Endodermal cell (in vitro differentiated cells): ENCODE results near the gene TMEM245. TPM values are rescaled to one million over a fixed set of nuclear protein-coding genes. Genes with fewer than 3 reads are reported as not detected.

Experiments used
- DNase-seq: peaks from one replicate; pipeline ENCODE4 v3.0.0-alpha.2; 2017
- H3K27ac ChIP-seq: 2 replicates; pipeline ENCODE4 v1.5.1; 2013; ENCODE audit warnings: mild to moderate bottlenecking, low read depth, low read length, moderate library complexity
- H3K27me3 ChIP-seq: 2 replicates; pipeline ENCODE4 v1.6.1; 2013; ENCODE audit warnings: mild to moderate bottlenecking, low read length, moderate library complexity; ENCODE audit not compliant: insufficient read depth, control insufficient read depth, poor library complexity, severe bottlenecking
- H3K36me3 ChIP-seq: 2 replicates; pipeline ENCODE4 v1.7.0; 2013; ENCODE audit warnings: mild to moderate bottlenecking, low read length, moderate library complexity; ENCODE audit not compliant: control insufficient read depth, insufficient read depth
- H3K4me1 ChIP-seq: one replicate; pipeline ENCODE4 v1.7.0; 2013; ENCODE audit warnings: low read length; ENCODE audit not compliant: control insufficient read depth, insufficient read depth
- H3K4me3 ChIP-seq: 2 replicates; pipeline ENCODE4 v1.5.1; 2013; ENCODE audit warnings: mild to moderate bottlenecking, low read length, moderate library complexity
- H3K9ac ChIP-seq: 2 replicates; pipeline ENCODE4 v1.6.1; 2013; ENCODE audit warnings: mild to moderate bottlenecking, low read length, moderate library complexity; ENCODE audit not compliant: poor library complexity, severe bottlenecking; ENCODE audit errors: extremely low read depth
- H3K9me3 ChIP-seq: 2 replicates; pipeline ENCODE4 v1.6.1; 2013; ENCODE audit warnings: mild to moderate bottlenecking, low read length, moderate library complexity; ENCODE audit not compliant: control insufficient read depth
- H3K27ac Mint-ChIP-seq: 2 replicates; pipeline ENCODE4 v1.8.0; 2020; ENCODE audit warnings: mixed read lengths
- H3K27me3 Mint-ChIP-seq: 2 replicates; pipeline ENCODE4 v1.8.0; 2021; ENCODE audit warnings: mild to moderate bottlenecking, mixed read lengths; ENCODE audit not compliant: insufficient read depth
- H3K36me3 Mint-ChIP-seq: 2 replicates; pipeline ENCODE4 v1.8.0; 2020; ENCODE audit warnings: low read depth, mixed read lengths
- H3K4me1 Mint-ChIP-seq: 2 replicates; pipeline ENCODE4 v1.8.0; 2020; ENCODE audit warnings: mixed read lengths
- H3K4me3 Mint-ChIP-seq: 2 replicates; pipeline ENCODE4 v1.8.0; 2020; ENCODE audit warnings: mild to moderate bottlenecking, moderate library complexity, mixed read lengths
- H3K9me3 Mint-ChIP-seq: 2 replicates; pipeline ENCODE4 v1.8.0; 2020; ENCODE audit warnings: mild to moderate bottlenecking, mixed read lengths
- WGBS, 2 experiments: methylation state at CpG; one replicate each; pipeline versions ENCODE4 v1.1.5 to v1.1.7; 2013; ENCODE audit warnings: missing lambda C conversion rate in 2 of 2, mixed read lengths in 1 of 2; ENCODE audit not compliant: insufficient coverage in 1 of 2, insufficient read length in 1 of 2; 5-methylcytosine and 5-hydroxymethylcytosine counted together
- total RNA-seq, 2 donors: library from RNA; stranded (reverse); fragmentation: NEBNext Ultra II Directional in 1 of 2; extraction: Animal tissue kit (Norgen Biotek cat#: 25700) in 1 of 2; gene quantifications; 2 replicates in 1 of 2; 3 replicates in 1 of 2; pipeline ENCODE4 v1.2.1, GENCODE V29; 2021
- TF ChIP-seq, protein P1 (sequence below): fragments of 200-600 bp; sonication (generic); conservative IDR thresholded peaks from 2 replicates; pipeline ENCODE4 v1.5.0; 2021; ENCODE audit warnings: antibody characterized with exemption, mild to moderate bottlenecking

The TMEM245 gene
- total RNA-seq, 2 donors from 2014 or later = 42.8 to 55.0 TPM

DNA sequence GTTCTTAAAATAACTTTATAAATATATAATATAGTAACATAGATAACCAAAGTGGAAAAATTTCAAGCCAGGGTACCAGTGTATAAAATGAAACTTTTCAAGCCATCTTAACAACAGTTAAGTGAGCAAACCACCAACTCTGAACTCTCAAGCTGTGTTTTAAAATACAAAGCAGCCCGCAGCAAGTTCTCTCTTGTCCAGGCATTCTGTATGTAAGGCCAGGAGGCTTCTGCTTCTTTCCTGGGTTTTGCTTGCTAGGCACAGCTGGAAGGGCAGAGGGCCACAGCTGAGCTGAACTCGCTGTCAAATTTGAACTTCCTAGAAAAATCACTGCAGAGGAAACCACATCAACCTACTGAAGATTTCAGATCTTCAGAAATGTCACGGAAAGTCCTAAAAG, 99.6 kb downstream of the TMEM245 start:
- no peaks in the 10 kb centered on the region for H3K27me3 ChIP-seq
- Mint-ChIP-seq H3K4me1 (peaks cover 58% of the 10 kb centered on the region), H3K27me3 (no peaks in the 10 kb centered on the region), H3K9me3 (no peaks in the 10 kb centered on the region), H3K4me3 (no peak overlapping the region), H3K27ac (no peak overlapping the region), H3K36me3 (peaks cover 16% of the 10 kb centered on the region)
- no peak overlapping the region for H3K4me3 ChIP-seq
- no peak overlapping the region for H3K9ac ChIP-seq
- peaks cover 14% of the 10 kb centered on the region for H3K36me3 ChIP-seq
- TF ChIP-seq, protein P1, sequence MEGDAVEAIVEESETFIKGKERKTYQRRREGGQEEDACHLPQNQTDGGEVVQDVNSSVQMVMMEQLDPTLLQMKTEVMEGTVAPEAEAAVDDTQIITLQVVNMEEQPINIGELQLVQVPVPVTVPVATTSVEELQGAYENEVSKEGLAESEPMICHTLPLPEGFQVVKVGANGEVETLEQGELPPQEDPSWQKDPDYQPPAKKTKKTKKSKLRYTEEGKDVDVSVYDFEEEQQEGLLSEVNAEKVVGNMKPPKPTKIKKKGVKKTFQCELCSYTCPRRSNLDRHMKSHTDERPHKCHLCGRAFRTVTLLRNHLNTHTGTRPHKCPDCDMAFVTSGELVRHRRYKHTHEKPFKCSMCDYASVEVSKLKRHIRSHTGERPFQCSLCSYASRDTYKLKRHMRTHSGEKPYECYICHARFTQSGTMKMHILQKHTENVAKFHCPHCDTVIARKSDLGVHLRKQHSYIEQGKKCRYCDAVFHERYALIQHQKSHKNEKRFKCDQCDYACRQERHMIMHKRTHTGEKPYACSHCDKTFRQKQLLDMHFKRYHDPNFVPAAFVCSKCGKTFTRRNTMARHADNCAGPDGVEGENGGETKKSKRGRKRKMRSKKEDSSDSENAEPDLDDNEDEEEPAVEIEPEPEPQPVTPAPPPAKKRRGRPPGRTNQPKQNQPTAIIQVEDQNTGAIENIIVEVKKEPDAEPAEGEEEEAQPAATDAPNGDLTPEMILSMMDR = no peak
- H3K4me1 ChIP-seq = peaks cover 23% of the 10 kb centered on the region
- no peaks in the 10 kb centered on the region for H3K9me3 ChIP-seq
- no peak for DNase-seq
- 96 to 100% methylated on average over 2 to 3 of the region's 3 CpGs for WGBS, 2 experiments
- H3K27ac ChIP-seq = no peak overlapping the region

DNA sequence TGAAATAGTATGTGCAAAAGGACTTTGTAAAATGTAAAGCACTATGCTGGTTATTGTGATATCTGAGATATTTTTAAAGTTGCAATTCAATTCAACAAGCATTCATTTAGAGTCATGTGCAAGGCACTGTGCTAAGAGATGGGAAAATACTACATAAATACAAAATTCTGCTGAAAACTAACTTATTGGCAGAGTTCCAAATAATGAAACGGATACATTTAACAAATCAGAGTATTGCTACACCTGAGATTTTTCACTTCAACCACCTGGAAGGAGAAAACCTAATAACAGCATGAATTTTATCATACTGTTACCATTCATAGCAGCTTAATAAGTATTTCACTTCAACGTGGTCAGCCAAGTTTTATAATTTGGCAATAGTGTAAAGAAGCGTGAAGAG, 100.3 kb downstream of the TMEM245 start:
- Histone ChIP-seq H3K36me3 (peaks cover 14% of the 10 kb centered on the region), H3K4me3 (no peak overlapping the region), H3K27ac (no peak overlapping the region), H3K9me3 (no peaks in the 10 kb centered on the region), H3K4me1 (peaks cover 23% of the 10 kb centered on the region), H3K27me3 (no peaks in the 10 kb centered on the region), H3K9ac (no peak overlapping the region)
- 91 to 93% methylated on average over 1 to 2 of the region's 3 CpGs for WGBS, 2 experiments
- no peaks in the 10 kb centered on the region for H3K9me3 Mint-ChIP-seq
- H3K36me3 Mint-ChIP-seq = peaks cover 16% of the 10 kb centered on the region
- no peaks in the 10 kb centered on the region for H3K27me3 Mint-ChIP-seq
- no peak for DNase-seq
- no peak overlapping the region for H3K4me3 Mint-ChIP-seq
- no peak overlapping the region for H3K27ac Mint-ChIP-seq
- peaks cover 57% of the 10 kb centered on the region for H3K4me1 Mint-ChIP-seq
- TF ChIP-seq, protein P1 = no peak

DNA sequence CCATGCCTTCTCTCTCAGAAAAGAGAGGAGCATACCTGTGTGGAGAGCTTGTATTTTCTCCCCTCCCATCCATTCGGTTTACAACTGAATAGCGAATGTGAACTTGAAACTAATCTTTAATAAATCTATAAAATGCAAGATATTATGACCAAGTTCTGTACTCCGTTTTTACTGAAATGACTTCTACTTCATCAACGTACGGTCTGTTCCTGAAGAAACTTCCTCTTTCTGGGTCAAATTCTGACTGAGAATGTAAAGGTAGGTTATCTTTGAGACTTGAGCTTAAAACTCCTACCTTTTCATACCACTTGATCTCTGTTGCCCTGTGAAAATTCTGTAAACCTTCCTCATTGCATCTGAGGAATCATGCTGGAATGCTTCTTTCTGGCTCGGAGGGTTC, 102.3 kb downstream of the TMEM245 start:
- WGBS, 2 experiments = 96 to 97% methylated on average over 3 to 5 of the region's 6 CpGs
- Histone ChIP-seq H3K27me3 (no peaks in the 10 kb centered on the region), H3K27ac (no peak overlapping the region), H3K4me3 (no peak overlapping the region), H3K4me1 (peaks cover 18% of the 10 kb centered on the region), H3K9ac (no peak overlapping the region), H3K9me3 (no peaks in the 10 kb centered on the region), H3K36me3 (peaks cover 14% of the 10 kb centered on the region)
- H3K4me1 Mint-ChIP-seq = peaks cover 45% of the 10 kb centered on the region
- no peaks in the 10 kb centered on the region for H3K27me3 Mint-ChIP-seq
- H3K9me3 Mint-ChIP-seq = no peaks in the 10 kb centered on the region
- H3K27ac Mint-ChIP-seq = peak overlapping the region; percentile 7
- DNase-seq = no peak
- H3K4me3 Mint-ChIP-seq = no peak overlapping the region
- peaks cover 16% of the 10 kb centered on the region for H3K36me3 Mint-ChIP-seq
- TF ChIP-seq, protein P1 = no peak
